ENCODE data around the gene GALNTL6.

GALNTL6 gene

GRCh38 chr4:172369471-172369959 is 556.3 kb downstream of the GALNTL6 start:
- H3K9me3 ChIP-seq (ENCODE audit: insufficient read depth, low read length): no peaks in the 10 kb centered on the region
- no peaks in the 10 kb centered on the region for H3K36me3 ChIP-seq (ENCODE audit: low read length)
- H3F3A ChIP-seq (ENCODE audit: insufficient read depth): no peaks in the 10 kb centered on the region
- H3K27ac ChIP-seq (ENCODE audit: low read depth, low read length): no peak overlapping the region
- H3K4me3 ChIP-seq (ENCODE audit: insufficient read depth, low read length, poor library complexity, severe bottlenecking): no peak overlapping the region
- TF ChIP-seq EZH2phosphoT487 (conservative IDR thresholded peaks at IDR 0.05; ENCODE audit: low read length) (no peak), CTCF (IDR thresholded peaks at IDR 0.05; ENCODE audit: insufficient read depth, low read length, poor library complexity, severe bottlenecking) (no peak)
- no peaks in the 10 kb centered on the region for H3K79me2 ChIP-seq (ENCODE audit: insufficient read depth, low read length)
- H2AFZ ChIP-seq (ENCODE audit: low read depth, low read length, severe bottlenecking): no peak overlapping the region
- no peaks in the 10 kb centered on the region for H3K9me2 ChIP-seq (replicated peaks; ENCODE audit: insufficient read depth, low read length)
- no peak overlapping the region for H3K9ac ChIP-seq (ENCODE audit: low read length)
- H3K4me2 ChIP-seq (ENCODE audit: low read depth, low read length, poor library complexity, severe bottlenecking): no peak overlapping the region
- H4K20me1 ChIP-seq (ENCODE audit: low read depth, low read length): no peaks in the 10 kb centered on the region
- H3K27me3 ChIP-seq (ENCODE audit: low read length): no peaks in the 10 kb centered on the region

GRCh38 chr4:172377486-172378140 is 564.4 kb downstream of the GALNTL6 start:
- no peaks in the 10 kb centered on the region for H3K36me3 ChIP-seq (ENCODE audit: low read length)
- no peak overlapping the region for H3K9ac ChIP-seq (ENCODE audit: low read length)
- H3K4me3 ChIP-seq (ENCODE audit: insufficient read depth, low read length, poor library complexity, severe bottlenecking): no peak overlapping the region
- no peaks in the 10 kb centered on the region for H3K79me2 ChIP-seq (ENCODE audit: insufficient read depth, low read length)
- no peaks in the 10 kb centered on the region; the same call in 1 of the 2 replicates for H3K27me3 ChIP-seq (ENCODE audit: low read length)
- H3K9me2 ChIP-seq (replicated peaks; ENCODE audit: insufficient read depth, low read length): no peaks in the 10 kb centered on the region
- H3F3A ChIP-seq (ENCODE audit: insufficient read depth): no peaks in the 10 kb centered on the region
- no peak overlapping the region for H3K27ac ChIP-seq (ENCODE audit: low read depth, low read length)
- no peaks in the 10 kb centered on the region for H3K9me3 ChIP-seq (ENCODE audit: insufficient read depth, low read length)
- H4K20me1 ChIP-seq (ENCODE audit: low read depth, low read length): no peaks in the 10 kb centered on the region
- no peak overlapping the region for H3K4me2 ChIP-seq (ENCODE audit: low read depth, low read length, poor library complexity, severe bottlenecking)
- no peak for TF ChIP-seq CTCF (IDR thresholded peaks at IDR 0.05; ENCODE audit: insufficient read depth, low read length, poor library complexity, severe bottlenecking)
- no peak for TF ChIP-seq EZH2phosphoT487 (conservative IDR thresholded peaks at IDR 0.05; ENCODE audit: low read length)
- H2AFZ ChIP-seq (ENCODE audit: low read depth, low read length, severe bottlenecking): no peak overlapping the region

- no peak overlapping the region for H3K27ac ChIP-seq (ENCODE audit: low read depth, low read length)
- H3F3A ChIP-seq (ENCODE audit: insufficient read depth): no peaks in the 10 kb centered on the region
- H3K79me2 ChIP-seq (ENCODE audit: insufficient read depth, low read length): no peaks in the 10 kb centered on the region
- H3K9me2 ChIP-seq (replicated peaks; ENCODE audit: insufficient read depth, low read length): no peaks in the 10 kb centered on the region
- no peaks in the 10 kb centered on the region for H3K36me3 ChIP-seq (ENCODE audit: low read length)
- no peak overlapping the region for H3K4me2 ChIP-seq (ENCODE audit: low read depth, low read length, poor library complexity, severe bottlenecking)
- H4K20me1 ChIP-seq (ENCODE audit: low read depth, low read length): no peaks in the 10 kb centered on the region
- no peak overlapping the region for H3K9ac ChIP-seq (ENCODE audit: low read length)
- no peak overlapping the region for H3K4me3 ChIP-seq (ENCODE audit: insufficient read depth, low read length, poor library complexity, severe bottlenecking)
- H3K27me3 ChIP-seq (ENCODE audit: low read length): no peaks in the 10 kb centered on the region; the same call in 1 of the 2 replicates
- TF ChIP-seq CTCF (IDR thresholded peaks at IDR 0.05; ENCODE audit: insufficient read depth, low read length, poor library complexity, severe bottlenecking) (no peak), EZH2phosphoT487 (conservative IDR thresholded peaks at IDR 0.05; ENCODE audit: low read length) (no peak)
- no peak overlapping the region for H2AFZ ChIP-seq (ENCODE audit: low read depth, low read length, severe bottlenecking)
- H3K9me3 ChIP-seq (ENCODE audit: insufficient read depth, low read length): no peaks in the 10 kb centered on the region
Observed at GRCh38 chr4:172379834-172380233, 566.6 kb downstream of the GALNTL6 start.
